HL-60/S4 treated with retinoic acid at 250 ng/mL for 4 days and 3 days (cell line): ENCODE results near the gene AGAP3.

ENCODE experiments used
- in situ Hi-C: fragments of 300-500 bp; cut with MboI; formaldehyde crosslinking; loops from 2 replicates; pipeline ENCODE4 v1.7.0; 2022; ENCODE audit warnings: low sequenced_read_pairs

Gene AGAP3

GRCh38 chr7:151134743-151135524, 48.7 kb downstream of the AGAP3 start:
- in situ Hi-C loops = no loop called here

- in situ Hi-C loops = no loop called here
Measured at GRCh38 chr7:151135525-151135845, 49.2 kb downstream of the AGAP3 start.

- in situ Hi-C loops = no loop called here
Measured at GRCh38 chr7:151135866-151136843, 49.9 kb downstream of the AGAP3 start.

GRCh38 chr7:151137076-151137675, 50.9 kb downstream of the AGAP3 start:
- in situ Hi-C loops = no loop called here

GRCh38 chr7:151137791-151138152, 51.5 kb downstream of the AGAP3 start:
- in situ Hi-C loops = no loop called here

GRCh38 chr7:151138153-151138851, 52.0 kb downstream of the AGAP3 start:
- in situ Hi-C loops = no loop called here

- in situ Hi-C loops = no loop called here
Measured at GRCh38 chr7:151139071-151139790, 53.0 kb downstream of the AGAP3 start.

- in situ Hi-C loops = no loop called here
Measured at GRCh38 chr7:151139791-151140190, 53.5 kb downstream of the AGAP3 start.

- in situ Hi-C loops = no loop called here
Measured at GRCh38 chr7:151140826-151141225, 54.6 kb downstream of the AGAP3 start.

GRCh38 chr7:151141311-151141854, 55.1 kb downstream of the AGAP3 start:
- in situ Hi-C loops = no loop called here

- in situ Hi-C loops = no loop called here
Measured at GRCh38 chr7:151141855-151142685, 55.8 kb downstream of the AGAP3 start.

- in situ Hi-C loops = no loop called here
Measured at GRCh38 chr7:151142686-151143040, 56.4 kb downstream of the AGAP3 start.

- in situ Hi-C loops = no loop called here
Measured at GRCh38 chr7:151143261-151144015, 57.2 kb downstream of the AGAP3 start.

GRCh38 chr7:151144387-151144786, 58.1 kb downstream of the AGAP3 start:
- in situ Hi-C loops = no loop called here

- in situ Hi-C loops = no loop called here
Measured at GRCh38 chr7:151146761-151147160, 60.5 kb downstream of the AGAP3 start.

- in situ Hi-C loops = no loop called here
Measured at GRCh38 chr7:151148319-151149259, 62.3 kb downstream of the AGAP3 start.

- in situ Hi-C loops = no loop called here
Measured at GRCh38 chr7:151150388-151150787, 64.1 kb downstream of the AGAP3 start.
